Measurements from ENCODE around the gene EDC3. TPM values are rescaled to one million over a fixed set of nuclear protein-coding genes. Genes with fewer than 3 reads are reported as not detected.
A peak's percentile ranks its signal among the peaks of the same experiment; 100 is the strongest.

Gene EDC3
- total and polyA plus RNA-seq, 11 donors = 7.3 to 23.0 (median 16.5) TPM

DNA sequence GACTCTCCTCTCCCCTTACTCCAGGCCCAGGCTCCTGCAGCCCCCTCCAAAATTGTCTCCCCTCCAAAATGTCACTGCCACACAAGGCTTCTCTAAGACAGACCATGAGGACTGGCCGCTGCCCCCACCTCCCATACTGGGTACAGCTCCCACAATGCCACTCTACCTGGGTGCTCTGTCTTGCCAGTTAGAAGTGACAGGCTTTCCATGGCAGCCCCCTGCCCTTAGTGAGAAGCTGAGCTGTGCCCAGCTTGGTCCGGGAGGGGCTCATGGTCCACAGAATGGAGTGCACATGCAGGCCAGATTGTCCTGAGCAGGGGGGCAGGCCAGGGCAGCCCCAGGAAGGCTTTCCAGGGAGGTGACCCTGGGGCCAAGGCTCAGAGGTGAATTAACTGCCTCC is 83.1 kb downstream of the EDC3 start:
- Histone ChIP-seq H3K27ac (no peak overlapping the region), H3K27me3 (no peaks in the 10 kb centered on the region), H3K9me3 (no peaks in the 10 kb centered on the region), H3K4me3 (no peak overlapping the region), H3K4me1 (peaks cover 3 to 54% (median 31%) of the 10 kb centered on the region in 12 donors), H3K36me3 (peaks cover 0 to 6% (median 0%) of the 10 kb centered on the region in 9 donors)
- ATAC-seq = no peak
- intact Hi-C loops (cut with DNase I) = loop anchor here in 7 of 10 donors (2.0 to 10.0 kb wide), 4 partner anchors 65 to 148 kb away; partner anchors contain the start of genes UBL7 (in 3 of the 7) and ARID3B (in 1 of the 7)
- 90 to 100% (median 98%) methylated on average over 1 to 2 of the region's 2 CpGs for WGBS, 4 donors
- TF ChIP-seq, protein P1, sequence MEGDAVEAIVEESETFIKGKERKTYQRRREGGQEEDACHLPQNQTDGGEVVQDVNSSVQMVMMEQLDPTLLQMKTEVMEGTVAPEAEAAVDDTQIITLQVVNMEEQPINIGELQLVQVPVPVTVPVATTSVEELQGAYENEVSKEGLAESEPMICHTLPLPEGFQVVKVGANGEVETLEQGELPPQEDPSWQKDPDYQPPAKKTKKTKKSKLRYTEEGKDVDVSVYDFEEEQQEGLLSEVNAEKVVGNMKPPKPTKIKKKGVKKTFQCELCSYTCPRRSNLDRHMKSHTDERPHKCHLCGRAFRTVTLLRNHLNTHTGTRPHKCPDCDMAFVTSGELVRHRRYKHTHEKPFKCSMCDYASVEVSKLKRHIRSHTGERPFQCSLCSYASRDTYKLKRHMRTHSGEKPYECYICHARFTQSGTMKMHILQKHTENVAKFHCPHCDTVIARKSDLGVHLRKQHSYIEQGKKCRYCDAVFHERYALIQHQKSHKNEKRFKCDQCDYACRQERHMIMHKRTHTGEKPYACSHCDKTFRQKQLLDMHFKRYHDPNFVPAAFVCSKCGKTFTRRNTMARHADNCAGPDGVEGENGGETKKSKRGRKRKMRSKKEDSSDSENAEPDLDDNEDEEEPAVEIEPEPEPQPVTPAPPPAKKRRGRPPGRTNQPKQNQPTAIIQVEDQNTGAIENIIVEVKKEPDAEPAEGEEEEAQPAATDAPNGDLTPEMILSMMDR (IDR thresholded peaks at IDR 0.05) = no peak
- TF ChIP-seq POLR2A (IDR thresholded peaks at IDR 0.05) = no peak
- no peak for DNase-seq

DNA sequence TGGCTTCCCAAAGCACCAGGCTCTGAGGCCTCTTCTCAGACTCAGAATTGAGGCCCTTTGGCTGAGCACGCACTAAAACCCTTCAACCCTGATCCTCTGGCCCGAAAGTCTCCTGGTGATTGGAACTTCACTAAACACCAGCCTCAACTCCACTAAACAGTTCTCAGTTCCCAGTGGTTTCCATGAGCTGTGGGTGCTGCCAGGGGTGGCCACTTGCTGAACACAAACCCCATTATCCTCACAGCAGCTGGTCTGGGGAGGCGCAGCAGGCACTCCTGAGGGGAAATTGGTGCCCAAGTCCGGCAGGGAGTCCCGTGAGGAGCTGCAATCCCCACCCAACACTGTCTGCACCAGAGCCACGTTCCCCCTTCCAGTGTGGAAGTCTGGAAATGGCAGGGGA is 84.0 kb downstream of the EDC3 start:
- intact Hi-C loops (cut with DNase I) = loop anchor here in 7 of 10 donors (2.0 to 10.0 kb wide), 4 partner anchors 65 to 147 kb away; partner anchors contain the start of genes UBL7 (in 3 of the 7) and ARID3B (in 1 of the 7)
- TF ChIP-seq POLR2A (IDR thresholded peaks at IDR 0.05) = no peak
- TF ChIP-seq, protein P1 (IDR thresholded peaks at IDR 0.05) = no peak
- H3K36me3 ChIP-seq = no peaks in the 10 kb centered on the region
- DNase-seq = no peak
- ATAC-seq = no peak
- H3K27me3 ChIP-seq = no peaks in the 10 kb centered on the region
- 87 to 92% (median 90%) methylated on average over 3 to 6 of the region's 6 CpGs for WGBS, 4 donors
- H3K27ac ChIP-seq = peak overlapping the region in 1 of 12 donors; percentile 45
- no peak overlapping the region for H3K4me3 ChIP-seq
- peaks cover 0 to 45% (median 22%) of the 10 kb centered on the region in 12 donors for H3K4me1 ChIP-seq
- H3K9me3 ChIP-seq = no peaks in the 10 kb centered on the region

DNA sequence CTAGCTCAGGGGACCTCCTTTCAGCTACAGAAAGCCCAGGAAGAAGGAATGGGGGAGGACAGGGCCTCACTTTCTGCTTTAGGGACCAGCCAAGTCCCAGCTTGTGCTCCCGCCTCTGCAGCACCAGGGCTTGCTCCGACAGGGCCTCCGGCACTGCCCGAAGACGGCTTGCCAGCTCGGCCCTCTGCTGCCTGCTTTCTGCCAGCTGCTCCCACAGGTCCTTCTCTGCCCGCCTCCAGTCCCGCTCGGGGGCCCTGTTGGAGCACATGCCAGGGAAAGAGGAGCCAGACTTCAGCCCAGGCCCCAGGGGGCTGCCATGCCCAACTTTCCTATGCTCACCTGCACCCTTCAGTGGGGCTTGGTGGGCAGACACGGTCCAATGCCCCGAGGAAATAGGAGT is 84.5 kb downstream of the EDC3 start:
- TF ChIP-seq, protein P1 (IDR thresholded peaks at IDR 0.05) = no peak
- TF ChIP-seq POLR2A (IDR thresholded peaks at IDR 0.05) = no peak
- Histone ChIP-seq H3K27ac (peak overlapping the region in 4 of 12 donors; percentile 8 to 46 (median 30)), H3K36me3 (no peaks in the 10 kb centered on the region), H3K9me3 (no peaks in the 10 kb centered on the region), H3K27me3 (no peaks in the 10 kb centered on the region), H3K4me1 (peaks cover 0 to 40% (median 18%) of the 10 kb centered on the region in 12 donors), H3K4me3 (no peak overlapping the region)
- ATAC-seq (no peak), DNase-seq (peak in 1 of 5 donors; percentile 56)
- intact Hi-C loops (cut with DNase I) = loop anchor here in 6 of 10 donors (5.0 to 10.0 kb wide), 3 partner anchors 64 to 147 kb away; partner anchors contain the start of genes UBL7 (in 3 of the 6) and ARID3B (in 1 of the 6)
- 65 to 88% (median 79%) methylated on average over 10 to 11 of the region's 11 CpGs for WGBS, 4 donors

DNA sequence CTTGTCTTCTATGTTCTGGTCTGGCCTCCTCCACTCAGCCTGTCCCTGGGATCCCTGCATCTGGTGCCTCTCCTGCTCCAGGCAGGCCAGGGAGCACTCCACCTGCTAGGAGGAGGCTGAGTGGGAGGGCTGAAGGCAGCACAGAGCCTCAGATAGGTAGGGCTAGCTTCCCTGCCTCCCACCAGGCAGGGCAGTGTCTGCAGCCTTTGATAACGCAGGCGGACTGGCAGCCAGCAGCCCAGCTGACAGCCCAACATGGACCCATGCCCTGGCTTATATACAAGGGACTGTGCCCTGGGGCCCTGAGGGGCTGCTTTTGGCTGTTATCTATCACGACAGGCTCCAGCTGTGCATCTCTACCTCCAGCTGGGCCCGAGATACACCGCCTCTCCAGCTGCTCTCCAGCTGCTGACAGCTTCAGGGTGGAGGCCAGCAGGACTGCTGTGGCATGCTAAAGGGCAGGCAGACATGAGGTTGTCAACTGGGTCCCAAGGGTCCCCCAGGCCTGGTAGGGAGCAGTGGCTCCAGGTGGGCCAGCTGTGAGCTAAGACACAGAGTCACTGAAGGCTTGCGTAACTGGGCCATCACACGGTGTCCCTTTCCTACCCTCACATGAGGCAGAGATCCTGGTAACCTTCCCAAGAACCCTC is 85.4 kb downstream of the EDC3 start:
- no peak for TF ChIP-seq POLR2A (IDR thresholded peaks at IDR 0.05)
- TF ChIP-seq, protein P1 (IDR thresholded peaks at IDR 0.05) = no peak
- intact Hi-C loops (cut with DNase I) = loop anchor here in 6 of 10 donors (5.0 to 10.0 kb wide), 3 partner anchors 63 to 146 kb away; partner anchors contain the start of genes UBL7 (in 3 of the 6) and ARID3B (in 1 of the 6)
- no peak overlapping the region for H3K4me3 ChIP-seq
- ATAC-seq = peak; percentile 17 to 72 (median 34)
- no peaks in the 10 kb centered on the region for H3K36me3 ChIP-seq
- no peaks in the 10 kb centered on the region for H3K27me3 ChIP-seq
- no peaks in the 10 kb centered on the region for H3K9me3 ChIP-seq
- DNase-seq = peak in 3 of 5 donors; percentile 44 to 75 (median 51)
- peaks cover 0 to 38% (median 17%) of the 10 kb centered on the region in 12 donors for H3K4me1 ChIP-seq
- peak overlapping the region in 6 of 12 donors; percentile 1 to 46 (median 25) for H3K27ac ChIP-seq
- WGBS, 4 donors = 34 to 60% (median 42%) methylated on average over 3 to 7 of the region's 7 CpGs

All from heart left ventricle (tissue), 16 donors.